ENCODE measurements around the gene ATP6V1C2. TPM values are rescaled to one million over a fixed set of nuclear protein-coding genes. Genes with fewer than 3 reads are reported as not detected.
"Not testable (repeated sequence)": the region's sequence is repeated elsewhere in the genome, so short reads cannot be mapped to it uniquely, and the experiment has no call there.

The ATP6V1C2 gene
- total RNA-seq, 1 donor from 2014 or later, result not detected

GRCh38 chr2:10765914-10766313 is 44.5 kb downstream of the ATP6V1C2 start:
- DNase-seq (ENCODE audit: low read depth), result no peak

- DNase-seq (ENCODE audit: low read depth), result peak; percentile 76
Observed at GRCh38 chr2:10768063-10768507, 46.7 kb downstream of the ATP6V1C2 start.

- DNase-seq (ENCODE audit: low read depth), result no peak
Observed at GRCh38 chr2:10770956-10771750, 49.7 kb downstream of the ATP6V1C2 start.

- DNase-seq (ENCODE audit: low read depth), result no peak
Observed at GRCh38 chr2:10771786-10772185, 50.4 kb downstream of the ATP6V1C2 start.

GRCh38 chr2:10772201-10772867 is 50.9 kb downstream of the ATP6V1C2 start:
- DNase-seq (ENCODE audit: low read depth), result no peak

- no peak for DNase-seq (ENCODE audit: low read depth)
Observed at GRCh38 chr2:10772868-10773215, 51.4 kb downstream of the ATP6V1C2 start.

- DNase-seq (ENCODE audit: low read depth), result no peak
Observed at GRCh38 chr2:10773821-10774341, 52.5 kb downstream of the ATP6V1C2 start.

GRCh38 chr2:10774394-10774793 is 53.0 kb downstream of the ATP6V1C2 start:
- DNase-seq (ENCODE audit: low read depth), result peak; percentile 59

GRCh38 chr2:10775021-10775780 is 53.8 kb downstream of the ATP6V1C2 start:
- no peak for DNase-seq (ENCODE audit: low read depth)

- DNase-seq (ENCODE audit: low read depth), result no peak
Observed at GRCh38 chr2:10775831-10776230, 54.4 kb downstream of the ATP6V1C2 start.

GRCh38 chr2:10776231-10776977 is 55.0 kb downstream of the ATP6V1C2 start:
- no peak for DNase-seq (ENCODE audit: low read depth)

GRCh38 chr2:10777111-10777841 is 55.8 kb downstream of the ATP6V1C2 start:
- DNase-seq (ENCODE audit: low read depth), result no peak

- peak; percentile 19 for DNase-seq (ENCODE audit: low read depth)
Observed at GRCh38 chr2:10777842-10778723, 56.7 kb downstream of the ATP6V1C2 start.

- no peak for DNase-seq (ENCODE audit: low read depth)
Observed at GRCh38 chr2:10778724-10779115, 57.3 kb downstream of the ATP6V1C2 start.

GRCh38 chr2:10779776-10780490 is 58.5 kb downstream of the ATP6V1C2 start:
- no peak for DNase-seq (ENCODE audit: low read depth)

- no peak for DNase-seq (ENCODE audit: low read depth)
Observed at GRCh38 chr2:10780491-10780820, 59.0 kb downstream of the ATP6V1C2 start.

GRCh38 chr2:10780821-10781220 is 59.4 kb downstream of the ATP6V1C2 start:
- DNase-seq (ENCODE audit: low read depth), result not testable (repeated sequence)

- no peak for DNase-seq (ENCODE audit: low read depth)
Observed at GRCh38 chr2:10781746-10782145, 60.3 kb downstream of the ATP6V1C2 start.

GRCh38 chr2:10783421-10783820 is 62.0 kb downstream of the ATP6V1C2 start:
- no peak for DNase-seq (ENCODE audit: low read depth)

Measured in myocyte (in vitro differentiated cells).